Peyer's patch (tissue), 4 donors: ENCODE results near the gene SS18L1. TPM values are rescaled to one million over a fixed set of nuclear protein-coding genes. Genes with fewer than 3 reads are reported as not detected.

Experiments used
- DNase-seq, 3 donors: peaks; one replicate each; pipeline ENCODE4 v3.0.0-alpha.2; 2017 to 2019
- H3K27ac ChIP-seq, 4 donors: fragments of 200-600 bp; sonication (generic); one replicate each; pipeline ENCODE4 v1.5.1; 2016 to 2019
- H3K27me3 ChIP-seq, 2 donors: fragments of 200-600 bp; sonication (generic); one replicate each; pipeline ENCODE4 v1.5.1; 2019
- H3K36me3 ChIP-seq, 3 donors: fragments of 200-600 bp; sonication (generic); one replicate each; pipeline ENCODE4 v1.5.1; 2016 to 2019
- H3K4me1 ChIP-seq, 4 donors: fragments of 200-600 bp; sonication (generic); one replicate each; pipeline ENCODE4 v1.5.1; 2016 to 2019
- H3K4me3 ChIP-seq, 4 donors: fragments of 200-600 bp; sonication (generic); 1 replicate in 3 of 4; 2 replicates in 1 of 4; pipeline ENCODE4 v1.5.1; 2016 to 2019; ENCODE audit warnings: mild to moderate bottlenecking in 1 of 4
- H3K9me3 ChIP-seq, 4 donors: fragments of 200-600 bp; sonication (generic); one replicate each; pipeline ENCODE4 v1.5.1; 2016 to 2019; ENCODE audit warnings: mild to moderate bottlenecking in 1 of 4
- CTCF ChIP-seq, 6 experiments: fragments of 450-650 bp in 4 of 6; fragments of 200-600 bp in 2 of 6; sonication (generic) in 1 of 6; IDR thresholded peaks; one replicate each; pipeline ENCODE4 v1.5.1; 2017 to 2019; ENCODE audit warnings: antibody characterized with exemption in 6 of 6, mild to moderate bottlenecking in 3 of 6, moderate library complexity in 1 of 6
- POLR2A ChIP-seq, 2 donors: fragments of 450-650 bp; IDR thresholded peaks; one replicate each; pipeline ENCODE4 v1.5.1; 2017; ENCODE audit warnings: antibody characterized with exemption in 2 of 2, mild to moderate bottlenecking in 2 of 2, moderate library complexity in 2 of 2
- total RNA-seq, 4 donors: library from RNA; depleted of rRNA; stranded (reverse); fragments of >200 nt; gene quantifications; one replicate each; pipeline ENCODE4 v1.1.0, GENCODE V29; 2016

The SS18L1 gene
- total RNA-seq, 4 donors from 2014 or later = 14.9 to 27.2 (median 24.5) TPM

GRCh38 chr20:62191781-62192559, 48.4 kb downstream of the SS18L1 start:
- DNase-seq = peak in 1 of 3 donors; percentile 11
- peaks cover 0 to 63% (median 0%) of the 10 kb centered on the region in 3 donors for H3K36me3 ChIP-seq
- no peak overlapping the region for H3K4me3 ChIP-seq
- H3K9me3 ChIP-seq = no peaks in the 10 kb centered on the region
- no peaks in the 10 kb centered on the region for H3K4me1 ChIP-seq
- no peaks in the 10 kb centered on the region for H3K27me3 ChIP-seq
- TF ChIP-seq CTCF (IDR thresholded peaks at IDR 0.05) (no peak), POLR2A (IDR thresholded peaks at IDR 0.05) (no peak)
- no peak overlapping the region for H3K27ac ChIP-seq

DNA sequence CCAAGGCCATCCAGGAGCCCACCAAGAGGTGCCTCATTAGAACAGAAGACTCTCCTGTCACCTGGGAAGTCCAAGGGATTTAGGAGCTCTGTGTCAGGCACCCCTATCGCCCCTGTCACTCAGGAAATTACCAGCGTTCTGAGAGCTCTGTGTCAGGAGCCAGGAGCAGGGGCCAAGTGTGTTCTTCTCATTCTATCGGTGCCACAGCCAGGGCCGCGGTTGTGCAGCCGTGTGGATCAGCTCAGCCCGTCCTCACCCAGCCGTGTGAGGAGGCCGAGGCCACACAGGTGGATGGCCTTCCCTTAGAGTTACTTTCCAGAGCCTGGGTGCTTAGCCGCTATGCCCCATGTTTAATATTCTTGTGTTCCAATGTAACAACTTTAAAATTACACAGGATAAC, 49.1 kb downstream of the SS18L1 start:
- Histone ChIP-seq H3K9me3 (no peaks in the 10 kb centered on the region), H3K4me1 (no peaks in the 10 kb centered on the region), H3K4me3 (no peak overlapping the region), H3K27ac (no peak overlapping the region), H3K36me3 (peaks cover 0 to 69% (median 0%) of the 10 kb centered on the region in 3 donors), H3K27me3 (no peaks in the 10 kb centered on the region)
- no peak for TF ChIP-seq POLR2A (IDR thresholded peaks at IDR 0.05)
- no peak for TF ChIP-seq CTCF (IDR thresholded peaks at IDR 0.05)
- DNase-seq = peak in 1 of 3 donors; percentile 20

- DNase-seq = peak in 1 of 3 donors; percentile 25
- Histone ChIP-seq H3K9me3 (no peaks in the 10 kb centered on the region), H3K36me3 (peaks cover 0 to 77% (median 0%) of the 10 kb centered on the region in 3 donors), H3K4me1 (no peaks in the 10 kb centered on the region), H3K27ac (no peak overlapping the region), H3K27me3 (no peaks in the 10 kb centered on the region), H3K4me3 (no peak overlapping the region)
- no peak for TF ChIP-seq CTCF (IDR thresholded peaks at IDR 0.05)
- TF ChIP-seq POLR2A (IDR thresholded peaks at IDR 0.05) = no peak
Observed at GRCh38 chr20:62193079-62194025, 49.8 kb downstream of the SS18L1 start.

DNA sequence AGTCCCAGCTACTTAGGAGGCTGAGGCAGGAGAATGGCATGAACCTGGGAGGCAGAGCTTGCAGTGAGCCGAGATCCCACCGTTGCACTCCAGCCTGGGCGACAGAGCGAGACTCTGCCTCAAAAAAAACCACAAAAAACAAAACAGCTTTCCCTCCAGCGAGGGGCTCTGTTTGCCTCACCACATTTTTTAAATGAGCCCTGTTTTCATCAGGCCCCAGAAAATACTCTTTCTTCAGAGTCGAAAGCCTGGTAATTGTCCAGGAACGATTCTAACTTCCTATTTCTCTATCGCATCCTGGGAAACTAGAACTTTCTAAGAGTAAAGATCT, 51.5 kb downstream of the SS18L1 start:
- no peak overlapping the region for H3K27ac ChIP-seq
- H3K9me3 ChIP-seq = no peaks in the 10 kb centered on the region
- H3K36me3 ChIP-seq = peaks cover 0 to 79% (median 0%) of the 10 kb centered on the region in 3 donors
- no peak for TF ChIP-seq CTCF (IDR thresholded peaks at IDR 0.05)
- TF ChIP-seq POLR2A (IDR thresholded peaks at IDR 0.05) = no peak
- no peak overlapping the region for H3K4me3 ChIP-seq
- no peaks in the 10 kb centered on the region for H3K4me1 ChIP-seq
- no peaks in the 10 kb centered on the region for H3K27me3 ChIP-seq
- no peak for DNase-seq

DNA sequence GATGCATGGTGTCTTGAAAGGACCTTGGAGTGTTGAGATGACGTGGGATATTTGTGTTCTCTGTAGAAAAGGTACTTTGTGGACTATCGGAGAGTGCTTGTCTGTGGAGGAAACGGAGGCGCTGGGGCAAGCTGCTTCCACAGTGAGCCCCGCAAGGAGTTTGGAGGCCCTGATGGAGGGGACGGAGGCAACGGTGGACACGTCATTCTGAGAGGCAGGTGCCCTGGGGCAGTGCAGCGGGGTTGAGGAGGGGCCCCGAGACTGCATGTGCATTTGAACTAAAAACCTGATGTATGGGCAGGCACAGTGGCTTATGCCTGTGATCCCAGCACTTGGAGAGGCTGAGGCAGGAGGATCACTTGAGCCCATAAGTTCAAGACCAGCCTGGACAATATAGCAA, 52.2 kb downstream of the SS18L1 start:
- Histone ChIP-seq H3K27ac (no peak overlapping the region), H3K9me3 (no peaks in the 10 kb centered on the region), H3K27me3 (no peaks in the 10 kb centered on the region), H3K4me3 (no peak overlapping the region), H3K4me1 (no peaks in the 10 kb centered on the region), H3K36me3 (peaks cover 0 to 78% (median 0%) of the 10 kb centered on the region in 3 donors)
- DNase-seq = peak in 1 of 3 donors; percentile 16
- TF ChIP-seq POLR2A (IDR thresholded peaks at IDR 0.05) (no peak), CTCF (IDR thresholded peaks at IDR 0.05) (no peak)
